DOHH2 (cell line): ENCODE data around the gene PDE4D.

Experiments used
- CTCF ChIP-seq: fragments of 200-600 bp; sonication (generic); IDR thresholded peaks from one replicate; pipeline ENCODE4 v1.5.1; 2014; ENCODE audit warnings: antibody characterized with exemption, mild to moderate bottlenecking, low read depth, low read length; ENCODE audit not compliant: poor library complexity, severe bottlenecking
- EZH2phosphoT487 ChIP-seq: fragments of 200-600 bp; sonication (generic); IDR thresholded peaks from 2 replicates; pipeline ENCODE4 v1.6.1; 2017; ENCODE audit warnings: borderline replicate concordance, mild to moderate bottlenecking, antibody characterized with exemption, low read length, moderate library complexity, mixed read lengths

- no peak for TF ChIP-seq CTCF
- no peak for TF ChIP-seq EZH2phosphoT487
Measured at GRCh38 chr5:59330680-59331079, 562.8 kb downstream of the PDE4D start.
